ENCODE results near the gene MCF2L2.

DNA sequence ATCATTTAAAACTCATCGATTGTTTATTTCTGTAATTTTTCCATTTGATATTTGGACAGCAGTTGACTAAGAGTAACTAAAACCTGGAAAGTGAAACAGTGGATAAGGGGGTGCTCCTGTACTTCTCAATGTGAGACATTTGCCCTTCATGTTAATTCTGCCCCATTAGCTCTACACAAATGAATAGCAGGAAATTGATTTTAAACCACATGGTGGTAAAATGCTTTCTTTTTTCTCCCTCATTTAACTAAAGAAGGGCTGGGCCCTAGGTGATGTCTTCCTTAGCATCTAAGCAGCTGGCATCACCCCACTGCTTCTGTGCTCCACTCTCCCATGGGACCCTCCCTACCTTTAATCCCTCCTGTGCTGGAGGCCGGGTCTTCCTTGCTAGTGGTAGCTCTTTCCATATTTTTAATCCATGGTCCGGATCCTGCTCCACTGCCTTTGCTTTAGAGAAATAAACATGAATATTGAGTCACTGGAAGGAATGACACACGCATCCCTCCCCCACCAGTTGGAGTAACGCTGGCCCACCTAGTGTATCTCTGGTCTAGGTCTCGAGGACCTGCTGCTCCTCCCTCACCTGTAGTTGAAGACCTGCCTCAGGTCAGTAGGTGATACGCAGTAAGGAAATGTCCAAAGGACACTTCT, 235.6 kb downstream of the MCF2L2 start:
- TF ChIP-seq, protein P1, sequence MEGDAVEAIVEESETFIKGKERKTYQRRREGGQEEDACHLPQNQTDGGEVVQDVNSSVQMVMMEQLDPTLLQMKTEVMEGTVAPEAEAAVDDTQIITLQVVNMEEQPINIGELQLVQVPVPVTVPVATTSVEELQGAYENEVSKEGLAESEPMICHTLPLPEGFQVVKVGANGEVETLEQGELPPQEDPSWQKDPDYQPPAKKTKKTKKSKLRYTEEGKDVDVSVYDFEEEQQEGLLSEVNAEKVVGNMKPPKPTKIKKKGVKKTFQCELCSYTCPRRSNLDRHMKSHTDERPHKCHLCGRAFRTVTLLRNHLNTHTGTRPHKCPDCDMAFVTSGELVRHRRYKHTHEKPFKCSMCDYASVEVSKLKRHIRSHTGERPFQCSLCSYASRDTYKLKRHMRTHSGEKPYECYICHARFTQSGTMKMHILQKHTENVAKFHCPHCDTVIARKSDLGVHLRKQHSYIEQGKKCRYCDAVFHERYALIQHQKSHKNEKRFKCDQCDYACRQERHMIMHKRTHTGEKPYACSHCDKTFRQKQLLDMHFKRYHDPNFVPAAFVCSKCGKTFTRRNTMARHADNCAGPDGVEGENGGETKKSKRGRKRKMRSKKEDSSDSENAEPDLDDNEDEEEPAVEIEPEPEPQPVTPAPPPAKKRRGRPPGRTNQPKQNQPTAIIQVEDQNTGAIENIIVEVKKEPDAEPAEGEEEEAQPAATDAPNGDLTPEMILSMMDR (IDR thresholded peaks at IDR 0.05), result no peak
- no peak for TF ChIP-seq ZFX (IDR thresholded peaks at IDR 0.05; ENCODE audit: borderline replicate concordance)

All from 22Rv1 (cell line).